ENCODE measurements around the gene BABAM1.
A peak's percentile ranks its signal among the peaks of the same experiment; 100 is the strongest.
"Not testable (repeated sequence)": the region's sequence is repeated elsewhere in the genome, so short reads cannot be mapped to it uniquely, and the experiment has no call there.

BABAM1 gene

GRCh38 chr19:17243830-17244617 is 23.2 kb upstream of the BABAM1 start:
- no peak for DNase-seq (ENCODE audit: low read depth)

GRCh38 chr19:17244618-17245534 is 22.4 kb upstream of the BABAM1 start:
- no peak for DNase-seq (ENCODE audit: low read depth)

- no peak for DNase-seq (ENCODE audit: low read depth)
Observed at GRCh38 chr19:17245535-17245984, 21.7 kb upstream of the BABAM1 start, which contains the start of gene NR2F6. TSS of gene NR2F6 (minus strand) at chr19:17245919. CDS start at chr19:17245220, 699 bp downstream.

- no peak for DNase-seq (ENCODE audit: low read depth)
Observed at GRCh38 chr19:17246681-17247425, 20.4 kb upstream of the BABAM1 start.

GRCh38 chr19:17248011-17248776 is 19.0 kb upstream of the BABAM1 start:
- no peak for DNase-seq (ENCODE audit: low read depth)

GRCh38 chr19:17249887-17250548 is 17.2 kb upstream of the BABAM1 start:
- no peak for DNase-seq (ENCODE audit: low read depth)

GRCh38 chr19:17254636-17255035 is 12.6 kb upstream of the BABAM1 start:
- no peak for DNase-seq (ENCODE audit: low read depth)

GRCh38 chr19:17255150-17255621 is 12.1 kb upstream of the BABAM1 start:
- no peak for DNase-seq (ENCODE audit: low read depth)

- DNase-seq (ENCODE audit: low read depth), result no peak
Observed at GRCh38 chr19:17256130-17256529, 11.1 kb upstream of the BABAM1 start.

GRCh38 chr19:17259118-17259780 is 8.0 kb upstream of the BABAM1 start:
- no peak for DNase-seq (ENCODE audit: low read depth)

- DNase-seq (ENCODE audit: low read depth), result no peak
Observed at GRCh38 chr19:17259934-17260333, 7.3 kb upstream of the BABAM1 start.

- DNase-seq (ENCODE audit: low read depth), result peak; percentile 71
Observed at GRCh38 chr19:17260842-17261325, 6.4 kb upstream of the BABAM1 start.

- no peak for DNase-seq (ENCODE audit: low read depth)
Observed at GRCh38 chr19:17262557-17262956, 4.7 kb upstream of the BABAM1 start.

- DNase-seq (ENCODE audit: low read depth), result no peak
Observed at GRCh38 chr19:17263712-17264640, 3.3 kb upstream of the BABAM1 start.

- DNase-seq (ENCODE audit: low read depth), result no peak
Observed at GRCh38 chr19:17264641-17264979, 2.6 kb upstream of the BABAM1 start, which contains the start of gene USHBP1. TSS of gene USHBP1 (minus strand) at chr19:17264745. CDS start at chr19:17264299, 446 bp downstream.

GRCh38 chr19:17266026-17266425 is 1.2 kb upstream of the BABAM1 start:
- DNase-seq (ENCODE audit: low read depth), result no peak

- no peak for DNase-seq (ENCODE audit: low read depth)
Observed at GRCh38 chr19:17266589-17266974, 661 bp upstream of the BABAM1 start.

GRCh38 chr19:17268754-17269153 is 1.5 kb downstream of the BABAM1 start:
- DNase-seq (ENCODE audit: low read depth), result no peak

GRCh38 chr19:17274892-17275291 is 7.6 kb downstream of the BABAM1 start:
- DNase-seq (ENCODE audit: low read depth), result not testable (repeated sequence)
